Activated CD8-positive, alpha-beta memory T cell treated with anti-CD3 and anti-CD28 coated beads, Interleukin-2, amount 50 U/mL, for 24 hours (primary cell): Measurements from ENCODE around the gene TELO2.

Experiments used
- DNase-seq: peaks from one replicate; pipeline ENCODE4 v3.0.0-alpha.2; 2020; ENCODE audit errors: extremely low read depth

Gene TELO2

DNA sequence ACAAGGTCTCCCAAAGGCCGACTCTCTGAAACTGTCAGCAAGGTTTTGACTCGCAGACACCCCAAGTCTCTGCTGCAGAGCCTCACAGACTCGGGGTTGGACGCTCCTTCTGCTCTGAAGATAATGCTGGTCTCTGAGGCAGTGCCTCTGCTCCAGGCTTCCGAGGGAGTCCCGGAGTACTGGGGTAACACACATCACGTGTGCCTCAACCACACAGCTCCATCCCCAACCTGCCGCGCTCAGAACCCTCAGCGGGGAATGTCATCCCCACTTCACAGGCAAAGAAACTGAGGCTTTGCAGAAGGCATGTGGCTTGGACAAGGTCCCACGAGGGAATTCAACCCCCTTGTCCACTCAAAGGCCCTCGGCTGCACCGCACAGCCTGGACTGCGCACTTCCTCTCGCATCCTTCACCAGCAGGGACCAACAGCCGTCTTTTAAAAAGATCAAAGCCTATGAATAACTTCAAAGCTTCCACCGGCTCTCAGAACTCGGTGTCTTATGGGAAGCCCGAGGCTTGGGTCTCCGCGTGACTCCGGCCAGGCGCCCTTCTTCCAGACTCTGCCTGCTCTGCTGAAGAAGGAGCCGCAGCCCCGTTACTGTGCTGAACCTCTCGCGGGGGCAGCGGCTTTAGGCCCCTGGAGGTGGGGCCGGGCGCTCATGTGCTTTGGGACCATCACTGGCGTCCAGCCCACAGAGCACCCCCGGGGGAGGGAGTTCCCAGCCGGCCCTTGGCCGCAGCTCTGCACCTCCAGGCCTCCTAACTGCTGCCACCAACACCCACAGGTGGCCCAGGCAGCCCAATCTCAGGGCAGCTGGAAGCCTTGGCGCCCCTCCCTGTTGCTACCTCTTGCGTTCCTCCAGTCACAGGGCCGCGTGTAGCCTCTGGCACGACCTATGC, 42.5 kb downstream of the TELO2 start:
- no peak for DNase-seq

DNA sequence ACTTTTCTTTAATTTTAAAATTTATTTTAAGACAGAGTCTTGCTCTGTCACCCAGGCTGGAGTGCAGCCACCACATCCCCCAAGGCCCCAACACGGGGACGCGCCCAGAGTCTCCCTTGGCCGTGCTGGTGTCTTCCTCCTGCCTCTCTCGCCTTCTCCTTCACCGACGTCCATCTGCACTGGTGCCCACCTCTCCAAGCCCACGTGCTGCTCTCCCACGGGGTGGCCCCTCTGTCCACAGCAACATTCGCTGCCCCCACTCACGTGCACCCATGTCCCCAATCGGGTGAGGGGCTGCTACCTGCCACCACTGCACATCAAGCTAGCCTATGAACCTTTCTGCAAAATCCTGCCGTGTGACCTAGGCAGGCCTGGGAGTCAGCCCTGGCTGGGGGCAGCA, 43.4 kb downstream of the TELO2 start:
- no peak for DNase-seq

GRCh38 chr16:1537138-1537577, 44.0 kb downstream of the TELO2 start:
- no peak for DNase-seq

GRCh38 chr16:1537763-1538289, 44.7 kb downstream of the TELO2 start:
- DNase-seq, result no peak

- DNase-seq, result no peak
Observed at GRCh38 chr16:1538804-1539520, 45.8 kb downstream of the TELO2 start.

- no peak for DNase-seq
Observed at GRCh38 chr16:1539720-1540555, 46.8 kb downstream of the TELO2 start.

GRCh38 chr16:1540556-1540855, 47.3 kb downstream of the TELO2 start:
- no peak for DNase-seq

DNA sequence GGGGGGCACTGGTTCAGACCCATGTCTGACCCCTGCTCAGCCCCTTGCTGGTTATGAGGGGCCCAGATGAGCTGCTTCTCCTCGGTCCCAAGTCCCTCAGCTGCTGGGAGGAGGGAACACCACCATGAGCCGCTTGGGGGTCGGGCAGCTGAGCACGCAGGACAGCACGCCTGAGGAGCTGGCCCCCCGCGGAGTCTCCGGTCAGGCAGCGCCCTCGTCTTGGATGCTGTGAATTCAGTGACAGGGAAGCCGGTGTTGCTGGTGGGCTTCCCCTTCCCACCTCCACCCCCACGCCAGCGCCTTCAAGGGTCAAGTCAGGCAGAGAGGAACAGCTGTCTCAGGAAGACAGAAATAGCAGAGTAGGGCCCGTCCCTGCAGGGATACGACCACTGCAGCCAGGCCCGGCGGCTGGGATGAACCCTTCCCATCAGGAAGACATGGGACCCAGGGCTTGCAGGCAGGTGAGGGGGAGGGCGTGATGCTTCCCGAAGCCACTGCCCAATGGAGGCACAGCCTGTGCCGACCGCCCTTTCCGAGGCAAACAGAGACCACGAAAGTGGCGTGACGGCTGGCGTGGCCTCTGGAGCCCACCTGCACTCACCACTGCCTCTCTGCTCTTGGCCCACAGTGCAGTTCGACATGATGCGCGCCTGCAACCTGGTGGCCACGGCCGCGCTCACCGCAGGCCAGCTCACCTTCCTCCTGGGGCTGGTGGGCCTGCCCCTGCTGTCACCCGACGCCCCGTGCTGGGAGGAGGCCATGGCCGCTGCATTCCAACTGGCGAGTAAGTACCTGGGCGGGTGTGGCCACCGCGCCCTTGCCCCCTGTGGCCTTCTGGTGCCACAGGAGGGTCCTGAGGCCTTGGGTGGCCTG, 48.4 kb downstream of the TELO2 start:
- no peak for DNase-seq

DNA sequence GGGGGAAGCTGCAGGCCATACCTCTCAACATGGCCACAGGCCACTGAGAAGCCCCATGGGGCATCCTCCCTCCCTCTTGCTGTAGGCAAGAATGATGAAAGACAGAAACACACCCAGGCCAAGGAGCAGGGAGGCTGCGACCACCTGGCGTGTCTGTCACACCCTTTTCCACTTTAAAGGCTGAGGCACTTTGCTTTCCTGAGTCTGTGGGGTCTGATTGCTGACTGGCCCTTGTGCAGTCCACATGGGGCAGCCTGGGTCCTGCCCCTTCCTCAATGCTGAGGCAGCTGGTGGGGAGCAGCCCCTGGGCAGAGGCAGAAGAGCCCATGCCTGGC, 49.0 kb downstream of the TELO2 start:
- DNase-seq, result no peak

DNA sequence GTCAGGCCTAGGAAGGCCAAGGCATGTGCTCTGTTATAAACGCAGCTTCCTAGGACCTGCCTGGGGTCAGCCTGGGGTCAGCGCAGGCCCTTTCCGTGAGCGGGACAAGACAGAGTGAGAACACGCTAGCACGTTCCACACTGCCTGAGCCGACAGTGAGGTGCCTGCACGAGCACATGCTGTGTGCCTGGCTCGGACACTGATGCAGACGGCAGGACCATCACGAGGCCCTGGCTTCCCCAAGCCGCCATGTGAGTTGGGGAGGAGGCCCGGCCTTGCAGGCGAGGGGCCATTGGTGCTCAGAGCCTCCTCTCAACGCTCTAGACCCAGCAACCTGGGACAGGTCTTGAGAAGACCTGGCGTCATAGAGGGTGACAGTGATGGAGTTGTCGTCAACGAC, 49.4 kb downstream of the TELO2 start:
- no peak for DNase-seq

DNA sequence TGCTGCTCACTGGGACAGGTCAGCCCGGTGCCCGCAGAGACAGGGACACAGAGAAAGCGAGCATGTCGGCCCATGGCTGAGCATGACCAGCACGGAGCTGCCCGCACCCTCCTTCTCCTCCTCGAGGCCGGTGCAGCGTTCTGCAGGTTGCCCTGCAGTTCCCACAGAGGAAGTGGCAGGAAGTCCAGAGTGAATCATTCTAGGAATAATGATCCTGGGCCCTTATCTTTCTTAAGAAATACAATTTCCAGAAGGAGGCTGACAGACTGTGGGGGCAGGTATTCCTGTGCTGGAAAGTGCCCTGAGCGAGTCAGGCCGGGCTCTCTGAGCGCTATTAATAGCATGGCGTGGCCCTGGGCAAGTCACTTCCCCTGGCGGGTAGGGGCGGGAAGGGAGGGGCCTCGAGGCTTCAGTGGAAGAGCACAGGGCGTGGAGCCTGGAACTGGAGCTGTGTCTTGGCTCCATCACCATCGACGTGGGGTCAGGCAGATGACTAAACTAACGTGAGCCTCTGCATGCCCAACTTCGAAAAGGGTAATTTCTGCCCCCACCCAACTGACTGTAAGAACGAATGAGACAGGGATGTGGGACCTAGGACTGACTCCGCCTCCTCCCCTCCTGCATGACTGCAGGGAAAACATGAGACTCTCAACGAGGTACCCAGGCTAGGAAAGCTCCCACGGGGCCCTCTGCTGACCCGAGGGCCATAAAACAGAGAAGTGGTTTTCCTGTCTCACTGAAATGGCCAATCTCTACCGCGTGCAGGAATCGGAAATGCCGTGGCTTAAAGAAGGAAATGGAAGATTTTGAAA, 50.1 kb downstream of the TELO2 start:
- peak; percentile 40 for DNase-seq

DNA sequence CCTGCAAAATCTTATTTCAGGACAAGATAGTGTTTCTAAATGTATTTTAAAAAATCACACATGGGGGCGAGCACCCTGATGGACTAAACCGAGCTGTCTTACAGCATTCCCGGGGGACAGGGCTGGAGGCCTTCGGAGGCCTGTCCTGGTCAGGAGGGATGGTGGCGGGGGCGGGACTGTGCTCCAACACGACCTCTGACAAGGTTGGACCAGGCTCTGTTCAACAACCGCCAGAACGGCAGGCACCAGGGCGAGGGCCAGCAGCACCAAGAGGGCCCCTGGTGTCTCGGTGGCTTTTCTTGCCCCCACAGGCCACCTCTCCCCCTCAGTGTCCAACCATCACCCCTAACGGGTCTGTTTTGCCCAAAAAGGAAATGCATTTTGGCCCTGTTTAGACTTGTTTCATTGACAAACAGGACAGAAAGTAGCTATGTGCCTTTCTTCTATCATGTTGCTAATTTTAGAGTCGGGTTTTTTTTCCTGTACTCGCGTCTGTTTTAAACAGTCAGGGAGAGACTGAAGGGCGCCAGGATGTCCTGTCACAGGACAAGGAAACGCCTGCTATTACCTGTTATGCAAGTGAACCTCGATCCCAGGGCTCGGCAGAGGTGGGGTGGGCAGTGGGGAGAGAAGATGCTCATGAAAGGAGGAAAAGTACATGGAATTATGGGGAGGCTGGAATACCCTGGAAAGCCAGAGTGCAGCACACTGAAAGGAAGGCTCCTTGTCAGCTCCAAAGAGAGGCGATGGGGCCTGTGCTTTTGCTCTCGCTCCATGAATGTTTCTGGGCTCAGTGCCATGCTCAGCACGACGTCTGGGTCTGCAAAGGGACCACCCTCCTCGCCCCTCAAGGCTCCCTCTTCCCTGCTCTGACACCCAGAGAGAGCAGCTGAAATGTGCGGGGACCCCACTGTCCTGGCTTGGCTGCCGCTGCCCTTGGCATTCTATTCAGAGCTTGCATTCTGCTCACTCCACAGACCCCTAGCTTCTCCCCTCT, 52.2 kb downstream of the TELO2 start:
- DNase-seq, result no peak

DNA sequence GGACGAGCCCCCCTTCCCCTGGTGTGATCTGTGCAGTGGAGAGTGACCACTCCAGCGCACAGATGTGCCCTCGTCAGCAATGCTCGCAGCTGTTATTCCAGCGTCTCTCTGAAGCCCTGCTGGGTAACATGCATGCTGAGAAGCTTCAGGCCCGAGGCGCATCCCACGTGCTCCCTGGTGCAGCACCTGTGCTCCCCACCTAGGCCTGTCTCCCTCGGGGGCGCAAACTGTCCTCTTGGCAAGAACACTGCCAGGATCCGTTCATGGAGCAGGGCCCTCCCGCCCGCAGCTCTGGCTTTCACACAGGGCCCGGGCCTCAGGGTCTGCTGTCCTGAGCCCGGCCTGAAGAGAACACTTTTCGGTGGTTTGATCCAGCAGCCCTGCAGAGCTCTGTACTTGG, 53.3 kb downstream of the TELO2 start:
- no peak for DNase-seq

GRCh38 chr16:1548233-1548632, 55.1 kb downstream of the TELO2 start:
- DNase-seq, result no peak

DNA sequence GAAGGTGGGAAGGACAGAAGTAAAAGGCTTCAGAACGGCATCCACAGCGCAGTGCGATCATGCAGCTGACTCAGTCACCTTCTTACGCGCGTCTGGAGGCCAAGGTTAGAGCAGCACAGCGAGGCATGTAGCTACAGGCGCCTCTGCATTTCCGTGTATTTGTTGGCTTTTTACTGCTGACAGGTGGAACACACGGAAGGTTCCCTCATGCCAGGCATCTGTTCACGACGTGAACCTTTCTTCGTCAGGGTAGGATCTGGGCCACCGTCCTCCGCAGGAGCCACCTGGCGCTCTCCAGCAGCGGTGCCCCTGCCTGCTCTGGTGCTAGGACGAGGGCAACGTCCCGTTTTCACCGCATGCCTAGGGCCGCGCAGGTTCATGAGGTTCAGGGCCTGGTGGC, 55.6 kb downstream of the TELO2 start:
- DNase-seq, result no peak

DNA sequence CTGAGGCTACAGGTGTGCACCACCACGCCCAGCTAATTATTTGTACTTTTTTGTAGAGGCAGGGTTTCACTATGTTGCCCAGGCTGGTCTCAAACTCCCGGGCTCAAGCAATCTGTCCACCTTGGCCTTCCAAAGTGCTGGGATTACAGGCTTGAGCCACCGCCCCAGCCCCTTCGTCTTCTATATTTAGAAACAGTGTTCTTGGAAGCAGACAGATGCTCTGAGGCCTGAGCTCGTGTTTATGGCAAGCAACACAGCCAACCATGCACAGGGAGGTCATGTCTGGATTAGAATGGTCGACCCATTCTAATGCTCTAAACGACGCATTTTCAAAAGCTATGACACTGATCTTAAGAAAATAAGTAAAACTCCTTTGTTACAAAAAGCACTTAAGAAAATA, 56.9 kb downstream of the TELO2 start:
- no peak for DNase-seq

DNA sequence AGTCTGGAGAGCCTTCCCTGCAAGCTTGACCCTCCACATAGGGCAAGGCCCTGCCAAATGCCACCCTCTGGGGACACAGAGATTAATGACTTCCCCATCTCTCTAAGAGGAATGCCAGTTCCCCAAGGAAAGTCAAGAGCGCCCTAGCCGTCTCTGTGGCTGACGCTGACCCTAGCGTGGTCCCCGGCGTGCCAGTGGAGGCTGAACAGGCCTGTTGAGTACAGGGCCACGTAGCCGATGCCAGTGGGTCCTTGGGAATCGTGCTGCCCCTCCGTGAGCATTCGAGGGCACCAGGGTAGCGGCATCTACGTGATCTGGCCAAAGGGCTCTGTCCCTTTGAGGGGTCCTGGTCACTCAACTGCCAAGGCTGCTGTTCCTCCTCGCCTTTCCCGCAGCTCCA, 57.5 kb downstream of the TELO2 start:
- DNase-seq, result no peak

DNA sequence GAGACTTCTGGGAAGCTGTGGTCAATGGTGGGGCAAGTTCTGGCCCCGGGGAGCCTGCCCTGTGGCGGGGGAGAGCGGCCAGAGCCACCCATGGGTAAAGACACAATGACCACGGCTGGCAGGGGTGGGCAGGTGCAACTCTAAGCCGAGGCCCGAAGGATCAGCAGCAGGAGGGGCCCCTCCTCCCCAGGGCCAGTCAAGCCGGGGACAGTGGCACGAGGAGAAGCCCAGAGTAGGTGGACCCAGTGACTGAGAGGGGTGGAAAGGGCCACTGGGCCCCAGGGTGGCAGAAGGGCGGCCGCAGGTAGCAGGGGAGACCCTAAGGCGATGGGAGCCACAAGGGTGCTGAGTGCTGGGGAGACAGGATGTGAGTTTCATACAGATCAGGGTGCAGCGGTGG, 58.0 kb downstream of the TELO2 start:
- DNase-seq, result no peak

DNA sequence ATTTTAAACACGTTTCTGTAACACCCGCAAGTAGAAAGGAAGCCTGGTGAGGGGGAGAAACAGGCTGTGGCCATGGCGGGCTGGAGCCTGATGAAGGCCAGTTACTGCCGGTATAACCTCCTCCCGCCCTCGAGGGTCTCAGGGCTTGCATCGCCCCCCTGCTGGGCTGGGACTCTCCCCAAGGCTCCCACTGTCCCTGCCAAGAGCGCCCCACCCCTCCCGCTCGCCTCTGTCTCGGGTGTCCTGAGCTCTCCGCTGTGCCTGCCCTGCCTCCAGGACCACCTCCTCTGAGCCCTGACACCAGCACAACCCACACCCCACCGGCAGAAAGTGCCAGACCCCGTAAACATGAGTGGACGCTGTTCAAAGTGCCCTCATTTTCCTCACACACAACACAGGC, 59.0 kb downstream of the TELO2 start:
- no peak for DNase-seq
